ENCODE data around the gene GPX2. TPM values are rescaled to one million over a fixed set of nuclear protein-coding genes. Genes with fewer than 3 reads are reported as not detected.

GPX2 gene
- total and polyA plus RNA-seq, 10 of the 15 experiments (the other 5 are each of a cell fraction or from before 2014, with no cell fraction given): not detected

Small RNA genes lying within 50 kb of the gene (small RNA-seq; reads per million reads assigned to genes)
- not detected for gene RPPH1-2P

Other genes starting within 250 kb of the GPX2 start
- gene PLEKHG3, start 238.3 kb downstream of the GPX2 start, total RNA-seq (2014; rRNA removed): 0.05 TPM in 1 of 2 replicates, not detected in the other
- not detected in 2 replicates for gene PLEKHG3, start 238.3 kb downstream of the GPX2 start, total RNA-seq (2014; rRNA removed; fragmentation: Illumina TruSeq; extraction: Trizol)
- gene PLEKHG3, start 238.3 kb downstream of the GPX2 start, total RNA-seq (2021): 0.32 and 0.64 TPM in 2 replicates
- 0.37 and 0.73 TPM in 2 replicates for gene PLEKHG3, start 238.3 kb downstream of the GPX2 start, polyA plus RNA-seq (2011; rRNA removed)
- 0.03 TPM in 1 of 2 replicates, not detected in the other for gene PLEKHG3, start 238.3 kb downstream of the GPX2 start, polyA plus RNA-seq (2014; fragmentation: Illumina TruSeq; extraction: Trizol)
- not detected for gene PLEKHG3, start 238.3 kb downstream of the GPX2 start, polyA plus RNA-seq (2014; fragmentation: Nextera tagmentation; extraction: Ambion mirVana)
- 0.05 and 0.06 TPM in 2 replicates for gene PLEKHG3, start 238.3 kb downstream of the GPX2 start, polyA plus RNA-seq (2014; rRNA removed)
- gene PLEKHG3, start 238.3 kb downstream of the GPX2 start, polyA plus RNA-seq (2016; fragmentation: Nextera tagmentation; extraction: Ambion mirVana): under 1 TPM in 1 of 2 experiments, not detected in 1; 0.07 TPM
- under 0.01 and 0.05 TPM in 2 replicates for gene SPTB, start 62.8 kb downstream of the GPX2 start, total RNA-seq (2014; rRNA removed)
- under 0.01 TPM in 1 of 2 replicates, not detected in the other for gene SPTB, start 62.8 kb downstream of the GPX2 start, total RNA-seq (2014; rRNA removed; fragmentation: Illumina TruSeq; extraction: Trizol)
- gene SPTB, start 62.8 kb downstream of the GPX2 start, total RNA-seq (2021): 0.03 and 0.11 TPM in 2 replicates
- gene SPTB, start 62.8 kb downstream of the GPX2 start, polyA plus RNA-seq (2011; rRNA removed): 0.04 and 0.06 TPM in 2 replicates
- 0.01 TPM in 1 of 2 replicates, not detected in the other for gene SPTB, start 62.8 kb downstream of the GPX2 start, polyA plus RNA-seq (2014; fragmentation: Illumina TruSeq; extraction: Trizol)
- gene SPTB, start 62.8 kb downstream of the GPX2 start, polyA plus RNA-seq (2014; fragmentation: Nextera tagmentation; extraction: Ambion mirVana): not detected
- gene SPTB, start 62.8 kb downstream of the GPX2 start, polyA plus RNA-seq (2014; rRNA removed): 0.03 TPM in 1 of 2 replicates, not detected in the other
- gene SPTB, start 62.8 kb downstream of the GPX2 start, polyA plus RNA-seq (2016; fragmentation: Nextera tagmentation; extraction: Ambion mirVana): not detected
- 41.0 and 56.9 TPM in 2 replicates for gene CHURC1, start 28.3 kb downstream of the GPX2 start, total RNA-seq (2014; rRNA removed)
- gene CHURC1, start 28.3 kb downstream of the GPX2 start, total RNA-seq (2014; rRNA removed; fragmentation: Illumina TruSeq; extraction: Trizol): 73.3 and 81.0 TPM in 2 replicates
- gene CHURC1, start 28.3 kb downstream of the GPX2 start, total RNA-seq (2021): 65.3 and 70.2 TPM in 2 replicates
- 193 and 241 TPM in 2 replicates for gene CHURC1, start 28.3 kb downstream of the GPX2 start, polyA plus RNA-seq (2011; rRNA removed)
- gene CHURC1, start 28.3 kb downstream of the GPX2 start, polyA plus RNA-seq (2014; fragmentation: Illumina TruSeq; extraction: Trizol): 88.3 and 111 TPM in 2 replicates
- 100 to 1,000 TPM; 408 to 421 TPM for gene CHURC1, start 28.3 kb downstream of the GPX2 start, polyA plus RNA-seq (2014; fragmentation: Nextera tagmentation; extraction: Ambion mirVana)
- 50.9 and 65.4 TPM in 2 replicates for gene CHURC1, start 28.3 kb downstream of the GPX2 start, polyA plus RNA-seq (2014; rRNA removed)
- gene CHURC1, start 28.3 kb downstream of the GPX2 start, polyA plus RNA-seq (2016; fragmentation: Nextera tagmentation; extraction: Ambion mirVana): 100 to 1,000 TPM; 237 to 262 TPM
- gene RAB15, start 29.6 kb upstream of the GPX2 start, total RNA-seq (2014; rRNA removed): 2.3 and 2.9 TPM in 2 replicates
- gene RAB15, start 29.6 kb upstream of the GPX2 start, total RNA-seq (2014; rRNA removed; fragmentation: Illumina TruSeq; extraction: Trizol): 2.4 and 2.5 TPM in 2 replicates
- 2.6 and 2.8 TPM in 2 replicates for gene RAB15, start 29.6 kb upstream of the GPX2 start, total RNA-seq (2021)
- 0.77 and 0.81 TPM in 2 replicates for gene RAB15, start 29.6 kb upstream of the GPX2 start, polyA plus RNA-seq (2011; rRNA removed)
- 1.6 and 3.0 TPM in 2 replicates for gene RAB15, start 29.6 kb upstream of the GPX2 start, polyA plus RNA-seq (2014; fragmentation: Illumina TruSeq; extraction: Trizol)
- gene RAB15, start 29.6 kb upstream of the GPX2 start, polyA plus RNA-seq (2014; fragmentation: Nextera tagmentation; extraction: Ambion mirVana): 1 to 10 TPM in 1 of 2 experiments, under 1 TPM in 1; 0.32 to 1.0 TPM
- gene RAB15, start 29.6 kb upstream of the GPX2 start, polyA plus RNA-seq (2014; rRNA removed): 2.5 and 3.9 TPM in 2 replicates
- gene RAB15, start 29.6 kb upstream of the GPX2 start, polyA plus RNA-seq (2016; fragmentation: Nextera tagmentation; extraction: Ambion mirVana): 1 to 10 TPM; 1.0 to 1.8 TPM
- 10.1 and 11.1 TPM in 2 replicates for gene FNTB, start 44.1 kb upstream of the GPX2 start, total RNA-seq (2014; rRNA removed)
- gene FNTB, start 44.1 kb upstream of the GPX2 start, total RNA-seq (2014; rRNA removed; fragmentation: Illumina TruSeq; extraction: Trizol): 13.6 and 14.7 TPM in 2 replicates
- gene FNTB, start 44.1 kb upstream of the GPX2 start, total RNA-seq (2021): 16.3 and 17.3 TPM in 2 replicates
- gene FNTB, start 44.1 kb upstream of the GPX2 start, polyA plus RNA-seq (2011; rRNA removed): 19.6 and 25.1 TPM in 2 replicates
- 16.0 and 17.4 TPM in 2 replicates for gene FNTB, start 44.1 kb upstream of the GPX2 start, polyA plus RNA-seq (2014; fragmentation: Illumina TruSeq; extraction: Trizol)
- gene FNTB, start 44.1 kb upstream of the GPX2 start, polyA plus RNA-seq (2014; fragmentation: Nextera tagmentation; extraction: Ambion mirVana): 10 to 100 TPM; 10.4 to 14.2 TPM
- 16.0 and 18.1 TPM in 2 replicates for gene FNTB, start 44.1 kb upstream of the GPX2 start, polyA plus RNA-seq (2014; rRNA removed)
- gene FNTB, start 44.1 kb upstream of the GPX2 start, polyA plus RNA-seq (2016; fragmentation: Nextera tagmentation; extraction: Ambion mirVana): 10 to 100 TPM; 22.4 to 22.9 TPM
- 65.1 and 79.8 TPM in 2 replicates for gene MAX, start 159.8 kb upstream of the GPX2 start, total RNA-seq (2014; rRNA removed)
- 56.0 and 60.7 TPM in 2 replicates for gene MAX, start 159.8 kb upstream of the GPX2 start, total RNA-seq (2014; rRNA removed; fragmentation: Illumina TruSeq; extraction: Trizol)
- 114 and 122 TPM in 2 replicates for gene MAX, start 159.8 kb upstream of the GPX2 start, total RNA-seq (2021)
- gene MAX, start 159.8 kb upstream of the GPX2 start, polyA plus RNA-seq (2011; rRNA removed): 72.3 and 77.3 TPM in 2 replicates
- 66.0 and 85.4 TPM in 2 replicates for gene MAX, start 159.8 kb upstream of the GPX2 start, polyA plus RNA-seq (2014; fragmentation: Illumina TruSeq; extraction: Trizol)
- 10 to 100 TPM; 21.5 to 37.2 TPM for gene MAX, start 159.8 kb upstream of the GPX2 start, polyA plus RNA-seq (2014; fragmentation: Nextera tagmentation; extraction: Ambion mirVana)
- gene MAX, start 159.8 kb upstream of the GPX2 start, polyA plus RNA-seq (2014; rRNA removed): 83.6 and 88.6 TPM in 2 replicates
- gene MAX, start 159.8 kb upstream of the GPX2 start, polyA plus RNA-seq (2016; fragmentation: Nextera tagmentation; extraction: Ambion mirVana): 10 to 100 TPM; 66.6 to 68.3 TPM

Data from GM12878 (cell line).